ENCODE results near the gene NCAM1.
"Not testable (repeated sequence)": the region's sequence is repeated elsewhere in the genome, so short reads cannot be mapped to it uniquely, and the experiment has no call there.

Gene NCAM1

DNA sequence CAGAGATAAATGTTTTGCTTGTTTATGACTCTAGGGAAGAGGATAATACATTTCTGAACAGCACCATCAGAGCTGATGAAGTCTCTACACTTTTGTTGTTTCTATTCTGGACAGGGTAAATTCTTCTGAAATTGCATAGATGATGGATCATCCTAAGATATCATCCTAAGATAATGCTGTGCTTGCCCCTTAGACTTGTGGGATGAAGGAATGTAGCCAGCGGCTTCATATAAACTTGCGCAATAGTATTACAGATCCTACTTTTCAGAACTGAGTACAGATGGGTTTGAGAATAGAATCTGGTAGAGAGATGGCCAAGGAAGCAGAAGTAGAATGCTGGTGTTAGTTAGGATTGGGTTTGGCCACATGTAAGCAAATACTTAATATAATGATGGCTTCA is 61.0 kb downstream of the NCAM1 start:
- no peak for DNase-seq

- DNase-seq: no peak
Measured at GRCh38 chr11:113023228-113023627, 62.0 kb downstream of the NCAM1 start.

DNA sequence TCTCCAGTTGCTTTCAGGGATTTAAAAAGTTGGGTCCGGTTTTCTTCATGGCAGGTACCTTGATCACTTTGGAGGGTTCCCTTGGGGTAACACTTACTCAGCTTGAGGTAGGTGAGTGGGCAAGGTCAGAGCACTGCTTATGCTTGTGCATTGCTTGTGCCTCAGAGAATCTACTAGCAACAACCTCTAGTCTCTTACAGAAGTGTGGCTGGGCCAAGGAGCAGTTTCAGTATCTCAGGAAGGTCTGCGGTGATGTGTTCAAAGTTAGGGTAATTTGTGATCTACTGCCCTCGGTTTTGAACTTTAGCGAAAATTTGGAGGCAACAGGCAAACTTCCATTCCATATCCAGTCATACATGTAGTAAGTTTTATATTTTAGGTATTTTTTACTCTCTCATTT is 62.8 kb downstream of the NCAM1 start:
- no peak for DNase-seq

- no peak for DNase-seq
Measured at GRCh38 chr11:113026778-113027177, 65.6 kb downstream of the NCAM1 start.

DNA sequence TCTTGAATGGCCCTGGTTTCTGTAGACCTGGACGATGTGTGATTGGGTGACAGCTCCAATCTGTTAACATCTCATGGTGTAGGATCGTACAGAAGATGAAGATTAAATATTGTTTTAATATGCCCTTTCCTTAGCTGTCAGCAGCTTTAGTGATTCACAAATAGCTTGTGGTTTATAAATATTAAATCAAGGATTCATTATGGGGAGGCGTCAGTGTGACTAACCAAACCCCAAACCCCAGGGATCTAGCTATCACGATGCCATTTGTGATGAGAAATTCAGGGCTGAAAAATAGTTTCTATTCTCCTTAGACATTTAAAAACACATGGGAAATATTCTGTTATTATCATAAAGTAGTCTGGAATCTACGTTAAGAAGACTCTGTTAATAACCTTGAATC is 73.4 kb downstream of the NCAM1 start:
- DNase-seq: no peak

GRCh38 chr11:113035708-113036107 is 74.5 kb downstream of the NCAM1 start:
- no peak for DNase-seq

- no peak for DNase-seq
Measured at GRCh38 chr11:113043698-113044097, 82.5 kb downstream of the NCAM1 start.

GRCh38 chr11:113045146-113045545 is 83.9 kb downstream of the NCAM1 start:
- no peak for DNase-seq

DNA sequence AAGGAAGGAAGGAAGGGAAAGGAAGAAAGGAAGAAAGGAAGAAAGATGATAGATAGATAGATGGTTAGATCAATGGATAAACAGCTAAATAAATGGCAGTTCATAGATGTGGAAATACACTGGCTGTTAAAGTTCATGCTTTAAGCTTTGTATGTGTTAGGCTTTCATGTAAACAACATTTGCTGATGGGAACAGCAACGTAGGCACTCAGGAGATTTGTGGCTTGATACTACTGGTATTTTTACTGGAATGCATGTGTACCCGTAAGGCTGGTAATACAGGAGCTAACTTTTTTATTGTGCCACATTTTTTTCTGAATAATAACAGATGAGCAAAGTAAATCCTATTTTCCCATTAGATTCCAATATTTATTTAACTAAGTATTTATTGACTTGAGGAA is 85.6 kb downstream of the NCAM1 start:
- no peak for DNase-seq

GRCh38 chr11:113048820-113049768 is 87.9 kb downstream of the NCAM1 start:
- DNase-seq: no peak

GRCh38 chr11:113053042-113053441 is 91.8 kb downstream of the NCAM1 start:
- DNase-seq: not testable (repeated sequence)

- no peak for DNase-seq
Measured at GRCh38 chr11:113057038-113057437, 95.8 kb downstream of the NCAM1 start.

DNA sequence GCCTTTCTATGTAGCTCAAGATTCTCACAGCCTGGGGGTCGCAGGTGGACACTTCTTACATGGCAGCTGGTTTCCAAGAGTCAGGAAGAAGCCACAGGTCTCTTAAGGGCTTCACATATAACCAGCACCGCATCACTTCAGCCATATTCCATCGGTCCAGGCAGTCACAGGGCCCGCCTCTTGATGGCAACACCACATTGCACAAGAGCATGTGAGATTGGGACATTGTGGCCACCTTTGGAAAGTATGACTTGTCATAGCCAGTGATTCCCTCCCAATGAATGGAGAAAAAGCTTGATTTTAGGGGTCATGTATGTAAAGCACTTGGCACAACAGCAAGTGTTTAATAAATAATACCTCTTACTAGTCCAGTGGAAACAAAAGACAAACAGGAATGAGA is 98.3 kb downstream of the NCAM1 start:
- DNase-seq: no peak

- no peak for DNase-seq
Measured at GRCh38 chr11:113065330-113065729, 104.1 kb downstream of the NCAM1 start.

GRCh38 chr11:113072237-113072858 is 111.1 kb downstream of the NCAM1 start:
- no peak for DNase-seq

- no peak for DNase-seq
Measured at GRCh38 chr11:113073290-113073953, 112.2 kb downstream of the NCAM1 start.

DNA sequence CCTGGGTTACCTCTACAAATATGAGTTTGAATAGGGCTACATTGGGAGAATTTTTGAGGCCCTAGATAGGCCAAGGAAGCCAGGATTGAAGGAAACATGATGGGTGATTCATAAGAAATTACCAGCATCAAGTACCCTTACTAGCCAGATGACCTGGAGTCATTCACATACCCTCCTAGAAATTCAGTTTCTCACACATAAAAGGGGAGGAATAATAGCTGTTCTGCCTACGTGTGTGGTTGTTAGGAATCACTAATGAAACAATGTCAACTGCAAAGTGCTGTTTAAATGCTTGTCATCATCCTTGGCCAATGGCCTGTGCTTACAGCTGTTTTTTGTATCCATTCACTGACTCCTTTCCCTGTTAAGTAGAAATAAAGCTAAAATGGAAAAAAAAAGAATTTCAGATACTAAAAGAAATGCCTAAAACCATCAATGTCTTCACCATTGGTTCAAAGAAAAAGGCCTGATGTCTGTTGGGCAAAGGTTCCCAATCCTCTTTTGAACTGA is 114.4 kb downstream of the NCAM1 start:
- DNase-seq: no peak

- DNase-seq: no peak
Measured at GRCh38 chr11:113077379-113077778, 116.2 kb downstream of the NCAM1 start.

- DNase-seq: no peak
Measured at GRCh38 chr11:113082341-113082955, 121.2 kb downstream of the NCAM1 start.

GRCh38 chr11:113083571-113083970 is 122.4 kb downstream of the NCAM1 start:
- no peak for DNase-seq

DNA sequence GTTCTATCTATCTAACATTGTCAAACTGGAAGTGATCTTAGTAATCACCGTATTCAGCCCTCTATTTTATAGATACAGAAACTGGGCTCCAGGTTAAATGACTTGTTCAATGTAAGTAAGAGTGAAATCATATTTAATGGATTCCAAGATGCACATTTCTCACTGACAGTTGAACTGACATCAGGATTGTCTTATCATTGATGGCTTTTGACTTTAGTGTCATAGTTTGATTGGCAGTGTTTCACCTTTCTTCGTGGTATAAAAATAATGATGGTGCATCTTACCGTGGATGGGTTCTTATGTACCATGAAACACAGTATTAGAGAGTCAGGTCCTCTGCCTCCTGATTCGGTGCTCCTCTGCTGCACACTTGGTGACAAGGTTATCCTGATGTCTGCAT is 123.1 kb downstream of the NCAM1 start:
- DNase-seq: no peak

DNA sequence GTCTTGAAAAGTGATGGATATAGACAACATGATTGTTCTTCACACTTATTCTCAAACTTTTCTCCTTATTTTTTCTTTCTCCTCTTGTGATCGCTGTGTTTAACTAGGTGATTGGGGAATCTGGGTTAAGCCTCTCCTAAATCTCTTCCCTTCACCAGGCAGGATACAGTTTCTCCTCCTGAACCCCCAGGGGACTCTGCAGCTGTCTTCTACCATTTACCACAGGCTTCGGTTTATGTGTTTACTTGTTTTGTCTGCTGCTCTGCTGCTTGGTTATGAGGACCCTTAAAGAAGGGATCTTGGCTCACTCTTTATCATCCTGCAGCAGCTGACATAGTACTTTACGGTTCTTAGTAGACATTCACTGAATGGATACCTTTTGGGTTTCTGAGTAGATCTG is 124.2 kb downstream of the NCAM1 start:
- no peak for DNase-seq

DNA sequence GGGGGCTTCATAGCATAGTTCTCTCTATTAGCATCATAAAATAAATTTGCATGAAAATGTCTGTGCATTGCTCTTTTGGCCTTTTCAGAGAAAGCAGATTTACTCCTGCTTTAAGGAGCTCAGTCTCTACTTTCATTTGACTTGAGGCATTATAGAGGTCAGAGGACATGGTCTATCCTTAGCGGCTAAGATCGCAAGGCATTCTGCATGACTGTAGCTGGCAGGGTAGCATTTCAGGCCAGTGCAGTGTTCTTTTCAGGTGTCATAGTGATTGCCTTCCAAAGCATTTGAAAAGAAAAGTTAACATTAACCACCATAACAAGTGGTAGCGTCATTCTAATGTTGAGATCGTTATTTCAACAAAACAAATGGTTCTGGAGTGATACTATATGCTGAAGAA is 126.5 kb downstream of the NCAM1 start:
- no peak for DNase-seq
